ENCODE measurements around the gene VILL.

The VILL gene

GRCh38 chr3:38002291-38002876 lies 11.8 kb downstream of the VILL start:
- no peak for DNase-seq

- no peak for DNase-seq
Measured at GRCh38 chr3:38002940-38003339, 12.4 kb downstream of the VILL start.

- DNase-seq = no peak
Measured at GRCh38 chr3:38003371-38003816, 12.8 kb downstream of the VILL start.

- DNase-seq = no peak
Measured at GRCh38 chr3:38003817-38004414, 13.3 kb downstream of the VILL start.

- DNase-seq = no peak
Measured at GRCh38 chr3:38004415-38005075, 14.0 kb downstream of the VILL start.

- DNase-seq = no peak
Measured at GRCh38 chr3:38005076-38006020, 14.8 kb downstream of the VILL start.

GRCh38 chr3:38006031-38006430 lies 15.4 kb downstream of the VILL start:
- no peak for DNase-seq

- no peak for DNase-seq
Measured at GRCh38 chr3:38006445-38006995, 15.9 kb downstream of the VILL start.

GRCh38 chr3:38007754-38008090 lies 17.1 kb downstream of the VILL start:
- DNase-seq = no peak

- no peak for DNase-seq
Measured at GRCh38 chr3:38008191-38008701, 17.7 kb downstream of the VILL start.

GRCh38 chr3:38008971-38009580 lies 18.5 kb downstream of the VILL start:
- no peak for DNase-seq

- DNase-seq = no peak
Measured at GRCh38 chr3:38009807-38010591, 19.4 kb downstream of the VILL start.

GRCh38 chr3:38011111-38011510 lies 20.5 kb downstream of the VILL start:
- DNase-seq = no peak

GRCh38 chr3:38015485-38015884 lies 24.9 kb downstream of the VILL start:
- DNase-seq = no peak

GRCh38 chr3:38015984-38016383 lies 25.4 kb downstream of the VILL start:
- no peak for DNase-seq

GRCh38 chr3:38016410-38016809 lies 25.8 kb downstream of the VILL start:
- no peak for DNase-seq

- no peak for DNase-seq
Measured at GRCh38 chr3:38016847-38017444, 26.4 kb downstream of the VILL start.

- no peak for DNase-seq
Measured at GRCh38 chr3:38017445-38018295, 27.1 kb downstream of the VILL start.

GRCh38 chr3:38018296-38019266 lies 28.0 kb downstream of the VILL start:
- DNase-seq = no peak
